Stimulated activated CD8-positive, alpha-beta memory T cell treated with anti-CD3 and anti-CD28 coated beads, Interleukin-7, amount 100 ng/mL, for 1 hour (primary cell): Measurements from ENCODE around the gene KLHL22.

ENCODE experiments used
- DNase-seq, 2 donors: peaks; one replicate each; pipeline ENCODE4 v3.0.0-alpha.2; 2020; ENCODE audit warnings: low read depth in 2 of 2

KLHL22 gene

GRCh38 chr22:20448630-20449029, 47.0 kb downstream of the KLHL22 start:
- no peak for DNase-seq

GRCh38 chr22:20446383-20446970, 49.1 kb downstream of the KLHL22 start:
- DNase-seq: no peak

- no peak for DNase-seq
Observed at GRCh38 chr22:20444325-20444724, 51.3 kb downstream of the KLHL22 start.

- no peak for DNase-seq
Observed at GRCh38 chr22:20442485-20443284, 52.9 kb downstream of the KLHL22 start.

GRCh38 chr22:20441631-20442484, 53.7 kb downstream of the KLHL22 start:
- DNase-seq: no peak

- no peak for DNase-seq
Observed at GRCh38 chr22:20440637-20441591, 54.7 kb downstream of the KLHL22 start.

- no peak for DNase-seq
Observed at GRCh38 chr22:20439928-20440575, 55.5 kb downstream of the KLHL22 start.

- no peak for DNase-seq
Observed at GRCh38 chr22:20439556-20439927, 56.1 kb downstream of the KLHL22 start.

- no peak for DNase-seq
Observed at GRCh38 chr22:20438678-20439492, 56.7 kb downstream of the KLHL22 start.

GRCh38 chr22:20438427-20438677, 57.2 kb downstream of the KLHL22 start:
- DNase-seq: no peak

- DNase-seq: no peak
Observed at GRCh38 chr22:20437613-20438426, 57.8 kb downstream of the KLHL22 start, which contains the start of gene SCARF2. TSS of gene SCARF2 (minus strand) at chr22:20437825. CDS start at chr22:20437754, 71 bp downstream.

GRCh38 chr22:20436768-20437612, 58.6 kb downstream of the KLHL22 start:
- DNase-seq: no peak

GRCh38 chr22:20436307-20436767, 59.3 kb downstream of the KLHL22 start:
- DNase-seq: no peak

GRCh38 chr22:20435436-20436306, 59.9 kb downstream of the KLHL22 start:
- no peak for DNase-seq

- no peak for DNase-seq
Observed at GRCh38 chr22:20434773-20435172, 60.8 kb downstream of the KLHL22 start.

- no peak for DNase-seq
Observed at GRCh38 chr22:20434264-20434751, 61.3 kb downstream of the KLHL22 start.

GRCh38 chr22:20433686-20434241, 61.8 kb downstream of the KLHL22 start:
- DNase-seq: no peak
